ENCODE data around the gene PARD3B. TPM values are rescaled to one million over a fixed set of nuclear protein-coding genes. Genes with fewer than 3 reads are reported as not detected.

Gene PARD3B
- total and polyA plus RNA-seq, 2 of the 13 experiments (the other 11 are each of a cell fraction or from before 2014, with no cell fraction given), result 0.71 to 2.3 TPM

DNA sequence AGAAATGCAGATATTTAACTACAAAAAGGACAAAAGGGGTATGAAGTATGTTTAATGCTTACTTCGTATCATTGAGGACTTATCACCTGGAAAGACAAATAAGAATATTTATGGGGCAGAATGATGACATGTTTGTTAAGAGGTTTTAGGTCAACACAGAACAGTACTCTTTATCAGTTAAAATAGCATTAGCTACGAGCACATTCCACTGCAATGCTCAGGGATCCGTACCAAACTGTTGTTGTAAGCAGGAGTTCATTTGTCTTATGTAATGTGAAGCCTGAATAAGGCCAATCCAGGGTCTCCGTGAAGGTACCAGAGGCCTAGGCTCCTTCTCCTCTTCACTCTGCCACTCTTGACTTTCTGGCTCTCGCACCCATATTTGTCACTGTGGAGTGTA lies 671.3 kb downstream of the PARD3B start:
- Histone ChIP-seq H3K36me3 (replicated peaks in 1 of 2; ENCODE audit: control insufficient read depth in 1 of 2, insufficient read depth in 2 of 2, low read length in 2 of 2) (no peaks in the 10 kb centered on the region), H3K9me3 (ENCODE audit: low read length) (no peaks in the 10 kb centered on the region), H3K4me3 (replicated peaks in 1 of 3; ENCODE audit: insufficient read depth in 1 of 3, low read depth in 2 of 3, low read length in 3 of 3) (no peak overlapping the region), H4K20me1 (ENCODE audit: insufficient read depth, low read length) (no peaks in the 10 kb centered on the region), H3K79me2 (ENCODE audit: insufficient read depth, low read length) (no peaks in the 10 kb centered on the region), H2AFZ (ENCODE audit: low read length) (no peak overlapping the region), H3K27ac (ENCODE audit: extremely low read length, insufficient read depth, low read length) (no peak overlapping the region), H3K4me2 (ENCODE audit: low read depth, low read length) (no peak overlapping the region), H3K4me1 (ENCODE audit: insufficient read depth, low read length) (peaks cover 24% of the 10 kb centered on the region), H3K27me3 (ENCODE audit: control insufficient read depth in 1 of 2, insufficient read depth in 2 of 2, low read length in 2 of 2) (no peaks in the 10 kb centered on the region), H3K9ac (ENCODE audit: insufficient read depth, low read depth, low read length) (no peak overlapping the region)
- ATAC-seq (no peak), DNase-seq (ENCODE audit: low spot score) (peak; percentile 32), FAIRE-seq (no peak)
- TF ChIP-seq, protein P1, sequence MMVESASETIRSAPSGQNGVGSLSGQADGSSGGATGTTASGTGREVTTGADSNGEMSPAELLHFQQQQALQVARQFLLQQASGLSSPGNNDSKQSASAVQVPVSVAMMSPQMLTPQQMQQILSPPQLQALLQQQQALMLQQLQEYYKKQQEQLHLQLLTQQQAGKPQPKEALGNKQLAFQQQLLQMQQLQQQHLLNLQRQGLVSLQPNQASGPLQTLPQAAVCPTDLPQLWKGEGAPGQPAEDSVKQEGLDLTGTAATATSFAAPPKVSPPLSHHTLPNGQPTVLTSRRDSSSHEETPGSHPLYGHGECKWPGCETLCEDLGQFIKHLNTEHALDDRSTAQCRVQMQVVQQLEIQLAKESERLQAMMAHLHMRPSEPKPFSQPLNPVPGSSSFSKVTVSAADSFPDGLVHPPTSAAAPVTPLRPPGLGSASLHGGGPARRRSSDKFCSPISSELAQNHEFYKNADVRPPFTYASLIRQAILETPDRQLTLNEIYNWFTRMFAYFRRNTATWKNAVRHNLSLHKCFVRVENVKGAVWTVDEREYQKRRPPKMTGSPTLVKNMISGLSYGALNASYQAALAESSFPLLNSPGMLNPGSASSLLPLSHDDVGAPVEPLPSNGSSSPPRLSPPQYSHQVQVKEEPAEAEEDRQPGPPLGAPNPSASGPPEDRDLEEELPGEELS (CRISPR knock-in tag; IDR thresholded peaks at IDR 0.05), result 0 out of 2 replicates have a peak, but pooled peaks have one; percentile 11
- TF ChIP-seq ZNF644 (CRISPR knock-in tag; IDR thresholded peaks at IDR 0.05; ENCODE audit: low read depth), result no peak
- no peak for TF ChIP-seq FOXA1 (IDR thresholded peaks at IDR 0.05)
- 0 out of 2 replicates have a peak, but pooled peaks have one; percentile 6 for TF ChIP-seq FOXA1 (CRISPR knock-in tag; IDR thresholded peaks at IDR 0.05)
- no peak for TF ChIP-seq ZNF816 (CRISPR knock-in tag; IDR thresholded peaks at IDR 0.05; ENCODE audit: borderline replicate concordance)
- TF ChIP-seq, protein P2, sequence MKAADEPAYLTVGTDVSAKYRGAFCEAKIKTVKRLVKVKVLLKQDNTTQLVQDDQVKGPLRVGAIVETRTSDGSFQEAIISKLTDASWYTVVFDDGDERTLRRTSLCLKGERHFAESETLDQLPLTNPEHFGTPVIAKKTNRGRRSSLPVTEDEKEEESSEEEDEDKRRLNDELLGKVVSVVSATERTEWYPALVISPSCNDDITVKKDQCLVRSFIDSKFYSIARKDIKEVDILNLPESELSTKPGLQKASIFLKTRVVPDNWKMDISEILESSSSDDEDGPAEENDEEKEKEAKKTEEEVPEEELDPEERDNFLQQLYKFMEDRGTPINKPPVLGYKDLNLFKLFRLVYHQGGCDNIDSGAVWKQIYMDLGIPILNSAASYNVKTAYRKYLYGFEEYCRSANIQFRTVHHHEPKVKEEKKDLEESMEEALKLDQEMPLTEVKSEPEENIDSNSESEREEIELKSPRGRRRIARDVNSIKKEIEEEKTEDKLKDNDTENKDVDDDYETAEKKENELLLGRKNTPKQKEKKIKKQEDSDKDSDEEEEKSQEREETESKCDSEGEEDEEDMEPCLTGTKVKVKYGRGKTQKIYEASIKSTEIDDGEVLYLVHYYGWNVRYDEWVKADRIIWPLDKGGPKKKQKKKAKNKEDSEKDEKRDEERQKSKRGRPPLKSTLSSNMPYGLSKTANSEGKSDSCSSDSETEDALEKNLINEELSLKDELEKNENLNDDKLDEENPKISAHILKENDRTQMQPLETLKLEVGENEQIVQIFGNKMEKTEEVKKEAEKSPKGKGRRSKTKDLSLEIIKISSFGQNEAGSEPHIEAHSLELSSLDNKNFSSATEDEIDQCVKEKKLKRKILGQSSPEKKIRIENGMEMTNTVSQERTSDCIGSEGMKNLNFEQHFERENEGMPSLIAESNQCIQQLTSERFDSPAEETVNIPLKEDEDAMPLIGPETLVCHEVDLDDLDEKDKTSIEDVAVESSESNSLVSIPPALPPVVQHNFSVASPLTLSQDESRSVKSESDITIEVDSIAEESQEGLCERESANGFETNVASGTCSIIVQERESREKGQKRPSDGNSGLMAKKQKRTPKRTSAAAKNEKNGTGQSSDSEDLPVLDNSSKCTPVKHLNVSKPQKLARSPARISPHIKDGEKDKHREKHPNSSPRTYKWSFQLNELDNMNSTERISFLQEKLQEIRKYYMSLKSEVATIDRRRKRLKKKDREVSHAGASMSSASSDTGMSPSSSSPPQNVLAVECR (CRISPR knock-in tag; IDR thresholded peaks at IDR 0.05; ENCODE audit: borderline replicate concordance), result no peak
- BruUV-seq (replicated peaks), result no TSS peak
- in situ Hi-C loops (cut with HindIII; ENCODE audit: extremely low pct_ligation_motif_present, low pct_unique_long_range_greater_than_20kb), result no loop called here
- ChIA-PET CTCF (ENCODE audit: low intra/inter-chr PET ratio, low total read pairs) (no interaction called here), POLR2A (no interaction called here)
- intact Hi-C loops (cut with micrococcal nuclease; ENCODE audit: unreplicated experiment), result no loop called here
- WGBS (ENCODE audit: low lambda C conversion rate), result 27% methylated on average over 5 of the region's 5 CpGs

All from HepG2 (cell line).